HL-60 (cell line): ENCODE measurements around the gene TTC28.

Source experiments
- DNase-seq, 2 experiments: peaks; one replicate each; pipeline ENCODE4 v3.0.0-alpha.2; 2010 to 2020; ENCODE audit warnings: low read depth in 1 of 2, low spot score in 1 of 2
- H3K27ac ChIP-seq: fragments of 250-450 bp; sonication (Bioruptor Pico); replicated peaks from 2 replicates; pipeline ENCODE4 v1.5.1; 2020; ENCODE audit warnings: mild to moderate bottlenecking, moderate library complexity
- H3K27me3 ChIP-seq: fragments of 250-450 bp; sonication (Bioruptor Pico); 2 replicates; pipeline ENCODE4 v1.5.1; 2021; ENCODE audit warnings: mild to moderate bottlenecking, moderate library complexity; ENCODE audit not compliant: insufficient read depth, poor library complexity, severe bottlenecking
- H3K4me3 ChIP-seq: replicated peaks from 2 replicates; pipeline ENCODE4 v1.5.1; 2011; ENCODE audit warnings: mild to moderate bottlenecking, control low read depth, low read length; ENCODE audit not compliant: insufficient read depth
- GABPA ChIP-seq: IDR thresholded peaks from 2 replicates; pipeline ENCODE4 v1.6.1; 2012; ENCODE audit warnings: low read depth
- POLR2AphosphoS5 ChIP-seq: IDR thresholded peaks from 2 replicates; pipeline ENCODE4 v1.6.1; 2012; ENCODE audit warnings: low read depth
- SPI1 ChIP-seq: IDR thresholded peaks from 2 replicates; pipeline ENCODE4 v1.6.1; 2012; ENCODE audit warnings: low read depth, mild to moderate bottlenecking, borderline replicate concordance
- TF ChIP-seq, protein P1 (sequence below): IDR thresholded peaks from 2 replicates; pipeline ENCODE4 v1.6.1; 2012; ENCODE audit warnings: low read depth; ENCODE audit not compliant: insufficient replicate concordance
- TF ChIP-seq, protein P2 (sequence below): IDR thresholded peaks from one replicate; pipeline ENCODE4 v1.5.1; 2011; ENCODE audit warnings: low read length, control low read depth, inconsistent platforms; ENCODE audit not compliant: insufficient read depth

The TTC28 gene

DNA sequence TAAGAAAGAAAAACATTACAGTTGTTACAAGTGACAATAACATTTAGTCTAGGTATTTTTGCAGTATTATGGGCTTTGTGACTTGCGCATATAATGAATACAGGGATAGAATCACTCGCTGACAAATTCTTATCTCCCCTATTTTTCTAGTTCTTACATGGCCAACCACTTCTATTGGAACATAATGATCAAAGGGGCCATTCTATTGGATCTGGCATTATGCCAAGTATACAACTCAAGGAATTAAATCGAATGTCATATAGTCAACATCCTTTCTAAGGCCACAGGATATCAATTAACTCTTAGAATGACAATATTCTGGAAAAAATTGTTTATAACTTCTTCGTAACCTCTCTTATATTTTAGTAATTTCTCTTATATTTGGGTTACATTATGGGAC is 272.0 kb downstream of the TTC28 start:
- TF ChIP-seq SPI1 (no peak), POLR2AphosphoS5 (no peak), GABPA (no peak)
- TF ChIP-seq, protein P1, sequence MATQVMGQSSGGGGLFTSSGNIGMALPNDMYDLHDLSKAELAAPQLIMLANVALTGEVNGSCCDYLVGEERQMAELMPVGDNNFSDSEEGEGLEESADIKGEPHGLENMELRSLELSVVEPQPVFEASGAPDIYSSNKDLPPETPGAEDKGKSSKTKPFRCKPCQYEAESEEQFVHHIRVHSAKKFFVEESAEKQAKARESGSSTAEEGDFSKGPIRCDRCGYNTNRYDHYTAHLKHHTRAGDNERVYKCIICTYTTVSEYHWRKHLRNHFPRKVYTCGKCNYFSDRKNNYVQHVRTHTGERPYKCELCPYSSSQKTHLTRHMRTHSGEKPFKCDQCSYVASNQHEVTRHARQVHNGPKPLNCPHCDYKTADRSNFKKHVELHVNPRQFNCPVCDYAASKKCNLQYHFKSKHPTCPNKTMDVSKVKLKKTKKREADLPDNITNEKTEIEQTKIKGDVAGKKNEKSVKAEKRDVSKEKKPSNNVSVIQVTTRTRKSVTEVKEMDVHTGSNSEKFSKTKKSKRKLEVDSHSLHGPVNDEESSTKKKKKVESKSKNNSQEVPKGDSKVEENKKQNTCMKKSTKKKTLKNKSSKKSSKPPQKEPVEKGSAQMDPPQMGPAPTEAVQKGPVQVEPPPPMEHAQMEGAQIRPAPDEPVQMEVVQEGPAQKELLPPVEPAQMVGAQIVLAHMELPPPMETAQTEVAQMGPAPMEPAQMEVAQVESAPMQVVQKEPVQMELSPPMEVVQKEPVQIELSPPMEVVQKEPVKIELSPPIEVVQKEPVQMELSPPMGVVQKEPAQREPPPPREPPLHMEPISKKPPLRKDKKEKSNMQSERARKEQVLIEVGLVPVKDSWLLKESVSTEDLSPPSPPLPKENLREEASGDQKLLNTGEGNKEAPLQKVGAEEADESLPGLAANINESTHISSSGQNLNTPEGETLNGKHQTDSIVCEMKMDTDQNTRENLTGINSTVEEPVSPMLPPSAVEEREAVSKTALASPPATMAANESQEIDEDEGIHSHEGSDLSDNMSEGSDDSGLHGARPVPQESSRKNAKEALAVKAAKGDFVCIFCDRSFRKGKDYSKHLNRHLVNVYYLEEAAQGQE = no peak
- TF ChIP-seq, protein P2, sequence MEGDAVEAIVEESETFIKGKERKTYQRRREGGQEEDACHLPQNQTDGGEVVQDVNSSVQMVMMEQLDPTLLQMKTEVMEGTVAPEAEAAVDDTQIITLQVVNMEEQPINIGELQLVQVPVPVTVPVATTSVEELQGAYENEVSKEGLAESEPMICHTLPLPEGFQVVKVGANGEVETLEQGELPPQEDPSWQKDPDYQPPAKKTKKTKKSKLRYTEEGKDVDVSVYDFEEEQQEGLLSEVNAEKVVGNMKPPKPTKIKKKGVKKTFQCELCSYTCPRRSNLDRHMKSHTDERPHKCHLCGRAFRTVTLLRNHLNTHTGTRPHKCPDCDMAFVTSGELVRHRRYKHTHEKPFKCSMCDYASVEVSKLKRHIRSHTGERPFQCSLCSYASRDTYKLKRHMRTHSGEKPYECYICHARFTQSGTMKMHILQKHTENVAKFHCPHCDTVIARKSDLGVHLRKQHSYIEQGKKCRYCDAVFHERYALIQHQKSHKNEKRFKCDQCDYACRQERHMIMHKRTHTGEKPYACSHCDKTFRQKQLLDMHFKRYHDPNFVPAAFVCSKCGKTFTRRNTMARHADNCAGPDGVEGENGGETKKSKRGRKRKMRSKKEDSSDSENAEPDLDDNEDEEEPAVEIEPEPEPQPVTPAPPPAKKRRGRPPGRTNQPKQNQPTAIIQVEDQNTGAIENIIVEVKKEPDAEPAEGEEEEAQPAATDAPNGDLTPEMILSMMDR = no peak
- H3K4me3 ChIP-seq = no peak overlapping the region
- no peak for DNase-seq

DNA sequence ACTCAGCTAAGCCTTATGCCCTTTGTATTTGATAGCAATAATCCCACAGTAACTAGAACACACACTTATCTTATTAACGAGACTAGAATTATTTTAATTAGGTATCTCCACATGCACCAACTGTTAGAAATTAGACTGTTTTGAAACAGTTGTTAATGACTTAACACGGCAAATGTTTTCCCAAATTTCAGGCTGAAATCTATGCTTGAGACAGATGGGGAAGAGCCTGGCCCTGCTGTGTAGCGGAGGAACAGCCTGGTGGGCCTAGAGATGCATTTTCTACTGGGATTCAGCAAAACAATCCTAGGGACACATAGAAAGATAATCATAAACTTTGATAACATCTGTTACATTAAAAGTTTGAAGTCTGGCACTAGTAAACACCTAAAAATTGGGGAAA is 273.4 kb downstream of the TTC28 start:
- Histone ChIP-seq H3K27ac (no peak overlapping the region), H3K4me3 (no peak overlapping the region), H3K27me3 (no peaks in the 10 kb centered on the region)
- no peak for DNase-seq
- no peak for TF ChIP-seq POLR2AphosphoS5
- TF ChIP-seq, protein P1 = no peak
- TF ChIP-seq, protein P2 = no peak
- TF ChIP-seq SPI1 = no peak
- TF ChIP-seq GABPA = no peak

More for the DNA sequence above, 272.0 kb downstream of the TTC28 start:
- no peaks in the 10 kb centered on the region for H3K27me3 ChIP-seq
- no peak overlapping the region for H3K27ac ChIP-seq

DNA sequence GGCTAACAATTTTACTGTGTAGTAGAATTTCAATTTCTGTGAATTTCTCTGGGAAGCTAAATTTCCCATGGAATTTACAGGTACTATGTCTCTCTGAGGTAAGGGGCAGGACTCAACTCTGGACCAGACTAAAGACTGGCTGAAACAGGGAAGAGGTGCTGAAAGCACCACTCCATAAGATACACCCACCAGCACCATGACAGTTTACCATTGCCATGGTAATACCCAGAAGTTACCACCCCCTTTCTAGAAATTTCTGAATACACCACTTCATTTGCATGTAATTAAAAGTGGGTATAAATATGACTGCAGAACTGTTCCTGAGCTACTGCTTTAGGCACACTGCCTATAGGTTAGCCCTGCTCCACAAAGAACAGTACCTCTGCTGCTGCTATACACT is 274.1 kb downstream of the TTC28 start:
- no peak for DNase-seq
- no peak overlapping the region for H3K4me3 ChIP-seq
- TF ChIP-seq, protein P1 = no peak
- TF ChIP-seq, protein P2 = no peak
- TF ChIP-seq GABPA = no peak
- TF ChIP-seq POLR2AphosphoS5 = no peak
- no peak for TF ChIP-seq SPI1
- H3K27me3 ChIP-seq = no peaks in the 10 kb centered on the region
- no peak overlapping the region for H3K27ac ChIP-seq
